Right lobe of liver (tissue), 6 donors: ENCODE measurements around the gene POLR1H. TPM values are rescaled to one million over a fixed set of nuclear protein-coding genes. Genes with fewer than 3 reads are reported as not detected.

Source experiments
- ATAC-seq, 4 donors: fragments of 200-7000 bp; cut with Tn5 transposase; one replicate each; pipeline ENCODE4 v1.9.1; 2020; ENCODE audit warnings: mild to moderate bottlenecking in 4 of 4, moderate library complexity in 4 of 4
- DNase-seq, 3 donors: peaks; one replicate each; pipeline ENCODE4 v3.0.0-alpha.2; 2020
- H3K27ac ChIP-seq, 3 donors: fragments of 200-600 bp; one replicate each; pipeline ENCODE4 v1.8.0; 2022
- H3K27me3 ChIP-seq, 2 donors: fragments of 200-600 bp; one replicate each; pipeline ENCODE4 v1.8.0; 2022
- H3K36me3 ChIP-seq, 4 donors: fragments of 200-600 bp; sonication (generic) in 1 of 4; one replicate each; pipeline versions ENCODE4 v1.5.1 to v1.8.0; 2017 to 2022; ENCODE audit warnings: control low read depth in 1 of 4
- H3K4me1 ChIP-seq, 4 donors: fragments of 200-600 bp; sonication (generic) in 1 of 4; one replicate each; pipeline versions ENCODE4 v1.5.1 to v1.8.0; 2017 to 2022; ENCODE audit warnings: control low read depth in 1 of 4
- H3K4me3 ChIP-seq, 3 donors: fragments of 200-600 bp; one replicate each; pipeline ENCODE4 v1.8.0; 2022
- H3K9me3 ChIP-seq, 4 donors: fragments of 200-600 bp; sonication (generic) in 1 of 4; one replicate each; pipeline versions ENCODE4 v1.5.1 to v1.8.0; 2017 to 2022; ENCODE audit warnings: control low read depth in 1 of 4
- CTCF ChIP-seq, 4 donors: fragments of 200-600 bp in 3 of 4; fragments of 450-650 bp in 1 of 4; IDR thresholded peaks; one replicate each; pipeline versions ENCODE4 v1.5.1 to v1.8.0; 2016 to 2022; ENCODE audit warnings: antibody characterized with exemption in 4 of 4, mild to moderate bottlenecking in 2 of 4
- POLR2A ChIP-seq: fragments of 450-650 bp; IDR thresholded peaks from one replicate; pipeline ENCODE4 v1.6.1; 2017; ENCODE audit warnings: antibody characterized with exemption, mild to moderate bottlenecking
- WGBS: methylation state at CpG from one replicate; pipeline ENCODE4 v1.1.6; 2018; ENCODE audit warnings: low coverage, low lambda C conversion rate; ENCODE audit not compliant: insufficient coverage; ENCODE audit errors: missing lambda C conversion rate; 5-methylcytosine and 5-hydroxymethylcytosine counted together
- intact Hi-C, 2 donors: fragments of 100-400 bp; cut with DNase I; formaldehyde crosslinking; loops; one replicate each; pipeline versions ENCODE4 v1.11.2 to v1.14.1; 2022
- total RNA-seq, 6 experiments: library from RNA; depleted of rRNA in 2 of 6; stranded (reverse); fragments of >200 nt in 2 of 6; fragmentation: NEBNext Ultra II Directional in 3 of 6; extraction: Animal tissue kit (Norgen Biotek cat#: 25700) in 3 of 6; gene quantifications; one replicate each; pipeline versions ENCODE4 v1.1.0 to v1.2.4, GENCODE V29; 2016 to 2023
- donor health status: DM: no; HTN: yes; CAD: no.
- donor health status: DM: no; HTN: no; CAD: no.
- donor health status: DM: no; HTN: no; CAD: no.
- donor health status: DM: no; HTN: yes; CAD: no.
- donor health status: DM: no; HTN: yes; CAD: no.

Gene POLR1H
- total RNA-seq, 6 experiments from 2014 or later, result 9.4 to 17.8 (median 11.2) TPM

GRCh38 chr6:30035784-30036183 is 25.3 kb upstream of the POLR1H start:
- WGBS, result 100% methylated on average over 1 of the region's 1 CpG
- no peaks in the 10 kb centered on the region for H3K36me3 ChIP-seq
- TF ChIP-seq POLR2A, result no peak
- TF ChIP-seq CTCF (IDR thresholded peaks at IDR 0.05), result no peak
- H3K9me3 ChIP-seq, result no peaks in the 10 kb centered on the region
- peaks cover 0 to 8% (median 0%) of the 10 kb centered on the region in 4 donors for H3K4me1 ChIP-seq
- DNase-seq (no peak), ATAC-seq (no peak)
- H3K27me3 ChIP-seq, result no peaks in the 10 kb centered on the region
- intact Hi-C loops, result no loop called here
- no peak overlapping the region for H3K27ac ChIP-seq
- H3K4me3 ChIP-seq, result no peak overlapping the region

GRCh38 chr6:30037182-30037788 is 23.8 kb upstream of the POLR1H start:
- DNase-seq (no peak), ATAC-seq (peak; percentile 61 to 73 (median 66))
- 48% methylated on average over 4 of the region's 4 CpGs for WGBS
- Histone ChIP-seq H3K27ac (no peak overlapping the region), H3K4me3 (no peak overlapping the region), H3K9me3 (no peaks in the 10 kb centered on the region), H3K27me3 (no peaks in the 10 kb centered on the region), H3K36me3 (no peaks in the 10 kb centered on the region), H3K4me1 (peaks cover 0 to 8% (median 0%) of the 10 kb centered on the region in 4 donors)
- intact Hi-C loops, result no loop called here
- TF ChIP-seq CTCF (IDR thresholded peaks at IDR 0.05), result peak; percentile 50 to 53 (median 52)
- TF ChIP-seq POLR2A, result no peak

GRCh38 chr6:30041221-30041620 is 19.8 kb upstream of the POLR1H start:
- H3K27ac ChIP-seq, result no peak overlapping the region

GRCh38 chr6:30041821-30042220 is 19.2 kb upstream of the POLR1H start:
- Histone ChIP-seq H3K4me3 (no peak overlapping the region), H3K27me3 (no peaks in the 10 kb centered on the region), H3K9me3 (no peaks in the 10 kb centered on the region), H3K4me1 (no peaks in the 10 kb centered on the region), H3K36me3 (no peaks in the 10 kb centered on the region), H3K27ac (no peak overlapping the region)
- DNase-seq, result no peak
- WGBS, result 59% methylated on average over 4 of the region's 4 CpGs
- intact Hi-C loops, result no loop called here
- no peak for ATAC-seq
- TF ChIP-seq CTCF (IDR thresholded peaks at IDR 0.05) (no peak), POLR2A (no peak)

More at GRCh38 chr6:30041221-30041620, 19.8 kb upstream of the POLR1H start:
- no peaks in the 10 kb centered on the region for H3K4me1 ChIP-seq
- ATAC-seq (no peak), DNase-seq (no peak)
- H3K36me3 ChIP-seq, result no peaks in the 10 kb centered on the region
- no peak for TF ChIP-seq CTCF (IDR thresholded peaks at IDR 0.05)
- TF ChIP-seq POLR2A, result no peak
- H3K9me3 ChIP-seq, result no peaks in the 10 kb centered on the region
- H3K27me3 ChIP-seq, result no peaks in the 10 kb centered on the region
- intact Hi-C loops, result no loop called here
- WGBS, result 63% methylated on average over 1 of the region's 6 CpGs
- no peak overlapping the region for H3K4me3 ChIP-seq

GRCh38 chr6:30042476-30042875 is 18.6 kb upstream of the POLR1H start:
- Histone ChIP-seq H3K4me3 (no peak overlapping the region), H3K9me3 (no peaks in the 10 kb centered on the region), H3K36me3 (no peaks in the 10 kb centered on the region), H3K27me3 (no peaks in the 10 kb centered on the region), H3K27ac (no peak overlapping the region), H3K4me1 (no peaks in the 10 kb centered on the region)
- intact Hi-C loops, result no loop called here
- ATAC-seq, result no peak
- no peak for DNase-seq
- 83% methylated on average over 1 of the region's 1 CpG for WGBS
- TF ChIP-seq POLR2A (no peak), CTCF (IDR thresholded peaks at IDR 0.05) (no peak)
